ENCODE data around the gene KLK7.
"Not testable (repeated sequence)": the region's sequence is repeated elsewhere in the genome, so short reads cannot be mapped to it uniquely, and the experiment has no call there.

The KLK7 gene

GRCh38 chr19:51012661-51013190 is 29.0 kb upstream of the KLK7 start:
- no peak for DNase-seq (ENCODE audit: low read depth, low spot score)

GRCh38 chr19:51010066-51010795 is 26.5 kb upstream of the KLK7 start:
- DNase-seq (ENCODE audit: low read depth, low spot score) = no peak

- no peak for DNase-seq (ENCODE audit: low read depth, low spot score)
These were observed 25.6 kb upstream of the KLK7 start for GRCh38 chr19:51009061-51009891.

GRCh38 chr19:51007488-51007887 is 23.8 kb upstream of the KLK7 start:
- DNase-seq (ENCODE audit: low read depth, low spot score) = no peak

- no peak for DNase-seq (ENCODE audit: low read depth, low spot score)
These were observed 22.7 kb upstream of the KLK7 start for GRCh38 chr19:51006406-51006805.

- DNase-seq (ENCODE audit: low read depth, low spot score) = no peak
These were observed 21.5 kb upstream of the KLK7 start for GRCh38 chr19:51005248-51005647.

GRCh38 chr19:51003316-51003715 is 19.6 kb upstream of the KLK7 start:
- DNase-seq (ENCODE audit: low read depth, low spot score) = no peak

- DNase-seq (ENCODE audit: low read depth, low spot score) = no peak
These were observed 19.0 kb upstream of the KLK7 start for GRCh38 chr19:51002542-51003311.

GRCh38 chr19:51002089-51002532 is 18.4 kb upstream of the KLK7 start:
- no peak for DNase-seq (ENCODE audit: low read depth, low spot score)

GRCh38 chr19:51001515-51001914 is 17.8 kb upstream of the KLK7 start, which contains the start of gene KLK8:
TSS of gene KLK8 (minus strand) at chr19:51001604. CDS start at chr19:51001167, 437 bp downstream.
- DNase-seq (ENCODE audit: low read depth, low spot score) = no peak

- no peak for DNase-seq (ENCODE audit: low read depth, low spot score)
These were observed 17.3 kb upstream of the KLK7 start for GRCh38 chr19:51000981-51001380.

GRCh38 chr19:51000426-51000825 is 16.7 kb upstream of the KLK7 start:
- no peak for DNase-seq (ENCODE audit: low read depth, low spot score)

- no peak for DNase-seq (ENCODE audit: low read depth, low spot score)
These were observed 15.0 kb upstream of the KLK7 start for GRCh38 chr19:50998686-50999085.

- DNase-seq (ENCODE audit: low read depth, low spot score) = no peak
These were observed 14.3 kb upstream of the KLK7 start for GRCh38 chr19:50998061-50998460.

GRCh38 chr19:50994129-50994528 is 10.4 kb upstream of the KLK7 start:
- no peak for DNase-seq (ENCODE audit: low read depth, low spot score)

- no peak for DNase-seq (ENCODE audit: low read depth, low spot score)
These were observed 8.9 kb upstream of the KLK7 start for GRCh38 chr19:50992666-50993035.

- DNase-seq (ENCODE audit: low read depth, low spot score) = not testable (repeated sequence)
These were observed 699 bp upstream of the KLK7 start for GRCh38 chr19:50984416-50984815.

- DNase-seq (ENCODE audit: low read depth, low spot score) = no peak
These were observed 1.5 kb downstream of the KLK7 start for GRCh38 chr19:50982186-50982585.

GRCh38 chr19:50981587-50982146 is 2.0 kb downstream of the KLK7 start:
- DNase-seq (ENCODE audit: low read depth, low spot score) = no peak

GRCh38 chr19:50980208-50980607 is 3.5 kb downstream of the KLK7 start:
- no peak for DNase-seq (ENCODE audit: low read depth, low spot score)

GRCh38 chr19:50979758-50980157 is 4.0 kb downstream of the KLK7 start:
- DNase-seq (ENCODE audit: low read depth, low spot score) = no peak

All from activated naive CD8-positive, alpha-beta T cell treated with anti-CD3 and anti-CD28 coated beads, Interleukin-2, amount 50 U/mL, for 16 hours (primary cell).